ENCODE data around the gene HOXA1.

HOXA1 gene

GRCh38 chr7:27116962-27117886 is 21.4 kb upstream of the HOXA1 start:
- Histone ChIP-seq H3K27ac (replicated peaks) (no peak overlapping the region), H3K4me3 (replicated peaks; ENCODE audit: insufficient read depth, low read length) (no peak overlapping the region), H3K27me3 (ENCODE audit: insufficient read depth, poor library complexity, severe bottlenecking) (peaks cover 3% of the 10 kb centered on the region)
- no peak for DNase-seq (ENCODE audit: low read depth in 1 of 2, low spot score in 1 of 2)
- no peak for TF ChIP-seq POLR2AphosphoS5 (IDR thresholded peaks at IDR 0.05; ENCODE audit: low read depth)

- H3K4me3 ChIP-seq (replicated peaks; ENCODE audit: insufficient read depth, low read length) = no peak overlapping the region
- TF ChIP-seq SPI1 (IDR thresholded peaks at IDR 0.05; ENCODE audit: borderline replicate concordance, low read depth) (no peak), REST (IDR thresholded peaks at IDR 0.05; ENCODE audit: insufficient replicate concordance, low read depth) (no peak), GABPA (IDR thresholded peaks at IDR 0.05; ENCODE audit: low read depth) (no peak), CTCF (IDR thresholded peaks at IDR 0.05; ENCODE audit: insufficient read depth, low read length) (no peak), POLR2AphosphoS5 (IDR thresholded peaks at IDR 0.05; ENCODE audit: low read depth) (no peak)
- H3K27me3 ChIP-seq (ENCODE audit: insufficient read depth, poor library complexity, severe bottlenecking) = peaks cover 3% of the 10 kb centered on the region
- no peak for DNase-seq (ENCODE audit: low read depth in 1 of 2, low spot score in 1 of 2)
- H3K27ac ChIP-seq (replicated peaks) = no peak overlapping the region
Observed at GRCh38 chr7:27116031-27116961, 20.5 kb upstream of the HOXA1 start.

GRCh38 chr7:27115221-27116026 is 19.6 kb upstream of the HOXA1 start:
- TF ChIP-seq GABPA (IDR thresholded peaks at IDR 0.05; ENCODE audit: low read depth) (no peak), POLR2AphosphoS5 (IDR thresholded peaks at IDR 0.05; ENCODE audit: low read depth) (no peak), CTCF (IDR thresholded peaks at IDR 0.05; ENCODE audit: insufficient read depth, low read length) (no peak), REST (IDR thresholded peaks at IDR 0.05; ENCODE audit: insufficient replicate concordance, low read depth) (no peak), SPI1 (IDR thresholded peaks at IDR 0.05; ENCODE audit: borderline replicate concordance, low read depth) (no peak)
- Histone ChIP-seq H3K27ac (replicated peaks) (no peak overlapping the region), H3K27me3 (ENCODE audit: insufficient read depth, poor library complexity, severe bottlenecking) (peaks cover 3% of the 10 kb centered on the region), H3K4me3 (replicated peaks; ENCODE audit: insufficient read depth, low read length) (no peak overlapping the region)
- no peak for DNase-seq (ENCODE audit: low read depth in 1 of 2, low spot score in 1 of 2)

All from HL-60 (cell line).